ENCODE results near the gene SPI1. TPM values are rescaled to one million over a fixed set of nuclear protein-coding genes. Genes with fewer than 3 reads are reported as not detected.
A peak's percentile ranks its signal among the peaks of the same experiment; 100 is the strongest.

SPI1 gene
- total RNA-seq, 1 experiment from 2014 or later: not detected

DNA sequence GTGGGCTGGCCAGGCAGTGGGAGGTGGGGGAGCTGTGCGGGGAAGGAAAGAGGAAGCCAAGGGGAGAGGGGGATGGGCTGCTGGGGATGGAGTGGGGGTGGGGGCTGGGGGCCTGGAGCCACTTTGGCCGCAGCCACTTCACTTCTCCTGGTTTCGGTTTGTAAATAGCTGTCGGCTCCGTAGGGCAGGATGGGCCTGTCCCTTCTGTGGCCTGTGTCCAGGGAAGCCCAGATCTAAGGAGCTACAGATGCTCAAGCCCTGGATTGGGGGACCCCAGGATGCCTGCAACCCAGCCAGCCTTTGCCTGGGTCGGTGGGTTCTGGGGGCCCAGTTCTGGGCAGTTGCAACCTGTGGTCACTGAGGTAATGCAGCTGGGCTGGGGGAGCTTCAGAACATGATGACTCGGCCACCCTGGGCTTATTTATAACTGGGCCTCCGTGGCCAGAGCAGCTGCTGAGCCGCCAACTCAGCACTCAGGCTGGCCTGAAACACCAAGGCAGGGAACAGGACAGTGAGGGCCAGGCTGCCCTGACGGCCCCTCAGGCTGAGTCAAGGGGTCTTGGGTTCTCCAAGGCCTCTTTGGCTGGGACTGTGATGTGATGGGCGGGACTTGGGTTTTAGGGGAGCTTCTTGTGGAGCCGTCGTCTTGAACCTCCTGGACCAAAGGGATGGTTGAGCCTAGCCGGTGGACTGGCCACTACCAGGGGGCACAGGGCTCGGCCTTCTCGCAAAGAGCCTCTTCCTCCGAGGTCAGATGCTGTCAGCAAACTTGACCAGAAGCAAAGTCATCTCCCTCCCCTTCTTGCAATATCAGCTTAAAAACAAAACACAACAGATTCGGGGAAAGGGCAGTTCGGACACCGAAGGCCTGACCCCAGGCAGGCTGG lies 15.1 kb upstream of the SPI1 start:
- TF ChIP-seq, protein P1, sequence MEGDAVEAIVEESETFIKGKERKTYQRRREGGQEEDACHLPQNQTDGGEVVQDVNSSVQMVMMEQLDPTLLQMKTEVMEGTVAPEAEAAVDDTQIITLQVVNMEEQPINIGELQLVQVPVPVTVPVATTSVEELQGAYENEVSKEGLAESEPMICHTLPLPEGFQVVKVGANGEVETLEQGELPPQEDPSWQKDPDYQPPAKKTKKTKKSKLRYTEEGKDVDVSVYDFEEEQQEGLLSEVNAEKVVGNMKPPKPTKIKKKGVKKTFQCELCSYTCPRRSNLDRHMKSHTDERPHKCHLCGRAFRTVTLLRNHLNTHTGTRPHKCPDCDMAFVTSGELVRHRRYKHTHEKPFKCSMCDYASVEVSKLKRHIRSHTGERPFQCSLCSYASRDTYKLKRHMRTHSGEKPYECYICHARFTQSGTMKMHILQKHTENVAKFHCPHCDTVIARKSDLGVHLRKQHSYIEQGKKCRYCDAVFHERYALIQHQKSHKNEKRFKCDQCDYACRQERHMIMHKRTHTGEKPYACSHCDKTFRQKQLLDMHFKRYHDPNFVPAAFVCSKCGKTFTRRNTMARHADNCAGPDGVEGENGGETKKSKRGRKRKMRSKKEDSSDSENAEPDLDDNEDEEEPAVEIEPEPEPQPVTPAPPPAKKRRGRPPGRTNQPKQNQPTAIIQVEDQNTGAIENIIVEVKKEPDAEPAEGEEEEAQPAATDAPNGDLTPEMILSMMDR (conservative IDR thresholded peaks at IDR 0.05): no peak
- H4K20me1 ChIP-seq (ENCODE audit: control insufficient read depth, insufficient read depth, insufficient read length): no peaks in the 10 kb centered on the region
- no CpG with 5 or more reads among the region's 20 CpGs for WGBS (ENCODE audit: extremely low coverage, insufficient read length, low lambda C conversion rate)

More for the DNA sequence above, 15.1 kb upstream of the SPI1 start:
- H3T11ph ChIP-seq (ENCODE audit: low read length): no peak overlapping the region
- no peak overlapping the region for H3K27ac ChIP-seq (ENCODE audit: insufficient read length, low read depth, low read length)
- H2BK20ac ChIP-seq (ENCODE audit: low read depth, low read length, poor library complexity, severe bottlenecking): no peak overlapping the region
- no peak overlapping the region for H4K91ac ChIP-seq (ENCODE audit: insufficient read length, low read depth, low read length)
- no peak overlapping the region for H4K8ac ChIP-seq (replicated peaks; ENCODE audit: insufficient read length, low read depth, low read length)
- no peaks in the 10 kb centered on the region for H3K4me1 ChIP-seq (ENCODE audit: insufficient read depth, low read length)
- peak overlapping the region in 1 of 3 experiments; percentile 55; a peak in 2 of 7 replicates for H3K27ac Mint-ChIP-seq
- no peaks in the 10 kb centered on the region; the same call in 1 of the 2 replicates for H3K27me3 Mint-ChIP-seq (ENCODE audit: low read depth)
- no peaks in the 10 kb centered on the region for H3K9me3 ChIP-seq (ENCODE audit: control insufficient read depth, low read depth, low read length)
- no peaks in the 10 kb centered on the region; a peak in 1 of 5 replicates for H3K9me3 Mint-ChIP-seq
- H3K23me2 ChIP-seq (ENCODE audit: insufficient read length, low read depth, low read length, poor library complexity, severe bottlenecking): no peaks in the 10 kb centered on the region
- H4K5ac ChIP-seq (ENCODE audit: insufficient read length, low read depth, low read length): no peak overlapping the region
- H2AFZ ChIP-seq (ENCODE audit: low read length): no peak overlapping the region
- no peak overlapping the region for H2BK15ac ChIP-seq (ENCODE audit: low read depth, low read length)
- H3K79me2 ChIP-seq (ENCODE audit: insufficient read depth, low read length): no peaks in the 10 kb centered on the region
- no peak overlapping the region for H3K14ac ChIP-seq (ENCODE audit: insufficient read depth, low read length)
- no peaks in the 10 kb centered on the region for H3K36me3 Mint-ChIP-seq (ENCODE audit: insufficient read depth in 1 of 3, low read depth in 3 of 3)
- H3K27me3 ChIP-seq (ENCODE audit: insufficient read depth, low read length): no peaks in the 10 kb centered on the region
- H3K9ac ChIP-seq (ENCODE audit: extremely low read depth, insufficient read length, low read length): no peak overlapping the region
- H2BK12ac ChIP-seq (ENCODE audit: insufficient read length, low read depth, low read length): no peak overlapping the region
- H3K4me1 Mint-ChIP-seq: peaks cover 6 to 9% of the 10 kb centered on the region in 2 experiments
- no peak overlapping the region for H3K4me2 ChIP-seq (ENCODE audit: insufficient read depth, insufficient read length, low read length)
- H3K18ac ChIP-seq (ENCODE audit: insufficient read length, low read depth, low read length): no peak overlapping the region
- no peaks in the 10 kb centered on the region for H3K79me1 ChIP-seq (ENCODE audit: insufficient read depth, low read depth, low read length, poor library complexity, severe bottlenecking)
- no peak overlapping the region for H3K56ac ChIP-seq (ENCODE audit: insufficient read length, low read depth, low read length)
- H3K4ac ChIP-seq (ENCODE audit: low read depth, low read length): no peak overlapping the region
- no peak overlapping the region for H2AK5ac ChIP-seq (ENCODE audit: insufficient read length, low read length)
- no peak overlapping the region for H2BK120ac ChIP-seq (ENCODE audit: low read depth, low read length, poor library complexity, severe bottlenecking)
- H3K4me3 Mint-ChIP-seq: no peak overlapping the region
- DNase-seq: peak; percentile 25
- no peak overlapping the region for H2BK5ac ChIP-seq (ENCODE audit: insufficient read length, low read length)
- H3K23ac ChIP-seq (ENCODE audit: insufficient read length, low read depth, low read length): no peak overlapping the region
